Measurements from ENCODE around the gene PRODH2.
"Not testable (repeated sequence)": the region's sequence is repeated elsewhere in the genome, so short reads cannot be mapped to it uniquely, and the experiment has no call there.

PRODH2 gene

DNA sequence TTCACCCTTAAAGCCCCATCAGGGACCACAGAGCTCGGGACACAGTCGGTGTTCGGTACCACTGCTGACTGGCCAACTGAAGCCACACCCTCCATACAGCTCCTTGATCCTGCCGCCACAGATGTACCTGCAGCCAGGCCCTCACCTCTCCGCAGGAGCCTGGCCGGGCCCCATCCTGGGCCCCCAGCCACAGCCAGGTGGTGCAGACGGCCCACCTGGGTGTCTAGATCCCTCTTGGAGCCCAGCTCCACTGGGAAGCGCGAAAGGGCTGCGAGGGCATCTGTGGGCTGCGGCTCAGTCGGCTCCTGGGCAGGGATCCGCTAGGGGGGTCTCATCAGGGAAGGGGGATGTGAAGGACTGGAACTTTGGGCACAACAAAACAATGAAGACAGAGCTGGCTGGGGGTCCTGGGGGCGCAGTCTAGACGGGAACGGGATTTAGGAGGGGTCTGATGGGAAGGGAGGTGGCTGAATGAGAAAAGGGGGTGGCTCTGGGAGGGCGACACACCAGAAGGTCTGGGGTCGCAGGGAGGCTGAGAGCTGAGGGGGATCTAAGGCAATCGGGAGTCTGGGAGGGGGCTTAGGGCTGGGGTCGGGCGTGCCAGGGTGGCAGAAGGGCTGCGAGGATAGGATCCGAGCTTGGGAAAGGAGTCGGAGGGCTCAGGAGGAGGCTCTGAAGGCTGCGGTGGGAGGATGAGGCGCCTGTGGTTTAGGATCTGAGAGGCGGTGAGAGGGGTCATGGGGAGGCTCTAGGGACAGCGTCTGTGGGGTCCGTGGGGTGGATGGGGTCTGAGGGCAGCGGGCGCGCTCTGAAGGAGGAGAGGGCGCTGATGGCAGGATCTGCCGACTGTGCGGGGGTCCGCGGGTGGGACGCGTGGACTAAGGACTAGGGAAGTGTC lies 15.8 kb downstream of the PRODH2 start:
- no peak for DNase-seq (ENCODE audit: low read depth in 2 of 2)

DNA sequence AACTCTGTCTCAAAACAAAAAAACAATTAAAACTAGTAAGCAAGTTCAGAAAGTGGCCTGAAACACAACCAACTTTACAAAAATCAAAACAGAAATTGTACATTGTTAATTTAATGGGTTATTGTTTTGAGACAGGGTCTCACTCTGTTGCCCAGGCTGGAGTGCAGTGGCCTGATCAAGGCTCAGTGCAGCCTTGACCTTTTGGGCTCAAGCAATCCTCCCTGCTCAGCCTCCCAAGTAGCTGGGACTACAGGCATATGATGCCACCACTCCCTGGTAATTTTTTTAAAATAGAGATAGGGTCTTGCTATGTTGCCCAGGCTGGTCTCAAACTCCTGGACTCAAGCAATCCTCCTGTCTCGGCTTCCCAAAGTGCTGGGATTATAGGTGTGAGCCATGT lies 17.1 kb downstream of the PRODH2 start:
- not testable (repeated sequence) for DNase-seq (ENCODE audit: low read depth in 2 of 2)

- no peak for DNase-seq (ENCODE audit: low read depth in 2 of 2)
Observed at GRCh38 chr19:35793381-35794165, 19.1 kb downstream of the PRODH2 start.

DNA sequence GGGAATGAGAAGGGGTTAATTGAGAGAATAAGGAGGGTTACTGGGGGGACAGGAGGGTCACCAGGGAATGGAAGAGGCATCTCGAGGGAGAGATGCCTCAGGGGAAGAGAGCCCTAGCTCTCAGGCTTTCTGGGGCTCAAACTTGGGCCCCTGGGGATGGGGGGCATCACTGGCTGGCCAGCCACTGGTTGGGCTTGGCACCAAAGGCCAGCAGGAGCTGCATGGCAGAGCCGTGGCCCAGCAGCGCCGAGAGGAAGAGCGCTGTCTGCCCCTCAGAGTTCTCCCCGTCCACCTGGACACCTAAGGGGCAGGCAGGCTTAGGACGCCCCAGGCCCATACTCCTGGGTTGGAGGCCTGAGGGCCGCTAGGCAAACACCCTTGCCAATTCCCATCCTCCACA lies 19.8 kb downstream of the PRODH2 start:
- DNase-seq (ENCODE audit: low read depth in 2 of 2), result no peak

DNA sequence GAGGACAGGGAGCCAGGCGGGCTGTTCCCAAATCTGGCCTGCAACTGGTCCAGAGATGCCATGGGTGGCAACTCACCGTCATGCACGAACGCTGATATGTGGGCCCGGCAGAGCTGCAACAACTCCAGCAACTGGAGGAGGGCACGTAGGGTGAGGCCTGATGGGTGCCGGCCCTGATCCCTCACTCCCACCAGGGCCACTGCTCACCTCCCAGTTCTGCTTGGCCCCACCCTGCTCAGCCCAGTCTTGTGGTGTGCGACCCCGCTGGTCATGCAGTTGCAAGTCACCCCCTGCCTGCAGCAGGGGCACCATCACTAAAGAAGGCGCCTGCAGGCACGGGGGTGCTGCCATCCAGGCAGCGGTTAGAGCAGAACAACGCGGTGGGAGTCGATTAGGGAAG lies 20.3 kb downstream of the PRODH2 start:
- no peak for DNase-seq (ENCODE audit: low read depth in 2 of 2)

DNA sequence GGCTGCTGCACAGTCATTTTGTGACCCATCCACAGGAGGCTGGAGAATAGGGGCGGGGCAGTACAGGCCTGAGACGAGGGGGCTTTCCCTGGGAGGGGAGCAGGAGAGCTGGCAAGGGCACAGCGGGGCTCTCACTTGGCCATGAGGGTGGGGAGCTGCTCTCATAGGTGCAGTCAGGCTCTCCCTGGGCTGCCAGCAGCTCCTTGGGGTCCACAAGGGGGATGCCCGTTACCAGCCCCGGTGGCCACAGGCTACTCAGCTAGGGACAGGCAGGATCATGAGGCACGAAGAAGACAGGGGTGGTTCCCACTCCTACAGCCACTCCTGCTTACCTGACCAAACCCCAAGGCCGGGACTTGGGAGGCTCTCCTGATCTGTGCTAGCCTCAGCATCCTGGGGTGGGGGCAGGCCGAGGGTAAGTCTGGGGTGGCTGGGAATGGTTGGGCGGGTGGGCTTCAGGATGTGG lies 20.8 kb downstream of the PRODH2 start:
- no peak for DNase-seq (ENCODE audit: low read depth in 2 of 2)

GRCh38 chr19:35790981-35791813 lies 21.4 kb downstream of the PRODH2 start:
- DNase-seq (ENCODE audit: low read depth in 2 of 2), result no peak

GRCh38 chr19:35789978-35790944 lies 22.4 kb downstream of the PRODH2 start:
- no peak for DNase-seq (ENCODE audit: low read depth in 2 of 2)

GRCh38 chr19:35789195-35789977 lies 23.3 kb downstream of the PRODH2 start:
- DNase-seq (ENCODE audit: low read depth in 2 of 2), result no peak

- DNase-seq (ENCODE audit: low read depth in 2 of 2), result no peak
Observed at GRCh38 chr19:35788205-35788960, 24.3 kb downstream of the PRODH2 start.

DNA sequence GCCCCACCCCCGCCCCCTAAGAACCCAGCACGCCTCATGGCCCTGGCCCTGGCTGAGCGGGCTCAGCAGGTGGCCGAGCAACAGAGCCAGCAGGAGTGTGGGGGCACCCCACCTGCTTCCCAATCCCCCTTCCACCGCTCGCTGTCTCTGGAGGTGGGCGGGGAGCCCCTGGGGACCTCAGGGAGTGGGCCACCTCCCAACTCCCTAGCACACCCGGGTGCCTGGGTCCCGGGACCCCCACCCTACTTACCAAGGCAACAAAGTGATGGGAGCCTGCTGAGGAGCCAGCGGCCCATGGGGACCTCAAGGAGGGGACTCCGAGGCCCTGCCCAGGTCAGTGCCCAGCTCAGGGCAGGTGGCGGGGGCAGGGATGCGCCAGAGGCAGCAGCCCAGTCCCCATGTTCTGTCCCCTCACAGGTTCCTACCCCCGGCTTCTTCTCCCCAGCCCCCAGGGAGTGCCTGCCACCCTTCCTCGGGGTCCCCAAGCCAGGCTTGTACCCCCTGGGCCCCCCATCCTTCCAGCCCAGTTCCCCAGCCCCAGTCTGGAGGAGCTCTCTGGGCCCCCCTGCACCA lies 25.3 kb downstream of the PRODH2 start:
- no peak for DNase-seq (ENCODE audit: low read depth in 2 of 2)

GRCh38 chr19:35786299-35787160 lies 26.1 kb downstream of the PRODH2 start:
- no peak for DNase-seq (ENCODE audit: low read depth in 2 of 2)

GRCh38 chr19:35785339-35785627 lies 27.4 kb downstream of the PRODH2 start:
- no peak for DNase-seq (ENCODE audit: low read depth in 2 of 2)

GRCh38 chr19:35784503-35785338 lies 27.9 kb downstream of the PRODH2 start:
- no peak for DNase-seq (ENCODE audit: low read depth in 2 of 2)

GRCh38 chr19:35783469-35784434 lies 28.9 kb downstream of the PRODH2 start:
- no peak for DNase-seq (ENCODE audit: low read depth in 2 of 2)

- no peak for DNase-seq (ENCODE audit: low read depth in 2 of 2)
Observed at GRCh38 chr19:35782589-35782988, 30.1 kb downstream of the PRODH2 start.
